ENCODE data around the gene HMG20A. TPM values are rescaled to one million over a fixed set of nuclear protein-coding genes. Genes with fewer than 3 reads are reported as not detected.

The HMG20A gene
- total and polyA plus RNA-seq, 2 of the 13 experiments (the other 11 are each of a cell fraction or from before 2014, with no cell fraction given): 28.0 to 35.2 TPM

DNA sequence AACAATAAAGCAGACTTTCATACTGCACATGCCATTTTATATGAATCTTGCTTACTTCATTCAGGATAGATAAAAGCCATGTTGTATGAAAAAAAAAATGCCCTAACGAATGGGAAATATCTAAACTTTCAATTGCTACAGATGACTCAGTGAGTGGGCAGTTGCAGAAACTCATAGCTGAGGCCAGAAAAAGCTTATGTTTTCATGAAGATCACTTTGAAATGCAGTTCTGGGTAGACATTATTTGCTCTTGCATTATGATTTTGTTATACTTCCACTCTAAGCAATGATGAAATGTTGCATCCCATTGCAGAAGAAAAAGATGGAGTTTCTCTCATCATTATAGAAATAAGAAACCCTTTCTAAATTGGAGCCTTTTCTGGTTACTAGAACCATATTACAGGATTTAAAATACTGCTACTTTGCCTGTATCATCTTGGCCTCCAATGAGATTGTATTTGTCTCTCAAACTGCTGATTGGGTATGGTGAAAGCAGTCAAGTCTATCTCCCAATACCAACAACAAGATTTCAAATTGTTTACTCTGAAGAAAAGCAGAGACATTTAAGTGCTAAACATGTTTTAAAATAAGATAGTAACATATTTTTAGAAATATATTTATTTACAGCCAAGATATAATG, 17.8 kb upstream of the HMG20A start:
- POLR2A ChIA-PET: no interaction called here
- Histone ChIP-seq H3K27ac (ENCODE audit: extremely low read length, insufficient read depth, low read length) (no peak overlapping the region), H3K27me3 (ENCODE audit: control insufficient read depth in 1 of 2, insufficient read depth in 2 of 2, low read length in 2 of 2) (no peaks in the 10 kb centered on the region), H3K4me2 (ENCODE audit: low read depth, low read length) (no peak overlapping the region), H4K20me1 (ENCODE audit: insufficient read depth, low read length) (no peaks in the 10 kb centered on the region; the same call in 1 of the 2 replicates), H3K9me3 (ENCODE audit: low read length) (peaks cover 23% of the 10 kb centered on the region), H3K4me3 (replicated peaks in 1 of 3; ENCODE audit: insufficient read depth in 1 of 3, low read depth in 2 of 3, low read length in 3 of 3) (no peak overlapping the region), H3K4me1 (ENCODE audit: insufficient read depth, low read length) (peaks cover 13% of the 10 kb centered on the region; the same call in 1 of the 2 replicates), H3K36me3 (replicated peaks in 1 of 2; ENCODE audit: control insufficient read depth in 1 of 2, insufficient read depth in 2 of 2, low read length in 2 of 2) (no peaks in the 10 kb centered on the region), H2AFZ (ENCODE audit: low read length) (no peak overlapping the region), H3K9ac (ENCODE audit: insufficient read depth, low read depth, low read length) (no peak overlapping the region), H3K79me2 (ENCODE audit: insufficient read depth, low read length) (peaks cover 49% of the 10 kb centered on the region)
- in situ Hi-C loops (cut with HindIII; ENCODE audit: extremely low pct_ligation_motif_present, low pct_unique_long_range_greater_than_20kb) (no loop called here), intact Hi-C loops (cut with micrococcal nuclease; ENCODE audit: unreplicated experiment) (no loop called here)
- no peak for FAIRE-seq
- DNase-seq (ENCODE audit: low spot score): no peak
- no TSS peak for BruUV-seq (replicated peaks)
- 95% methylated on average over 1 of the region's 1 CpG for WGBS (ENCODE audit: low lambda C conversion rate)
- CTCF ChIA-PET (ENCODE audit: low intra/inter-chr PET ratio, low total read pairs): no interaction called here
- no peak for ATAC-seq
- TF ChIP-seq ZNF660 (CRISPR knock-in tag; IDR thresholded peaks at IDR 0.05; ENCODE audit: borderline replicate concordance, low read depth) (no peak), RNF219 (CRISPR knock-in tag; IDR thresholded peaks at IDR 0.05) (no peak), ZGPAT (CRISPR knock-in tag; IDR thresholded peaks at IDR 0.05) (no peak), SOX5 (CRISPR knock-in tag; IDR thresholded peaks at IDR 0.05; ENCODE audit: borderline replicate concordance) (no peak), GRHL1 (CRISPR knock-in tag; conservative IDR thresholded peaks at IDR 0.05) (no peak), TOE1 (CRISPR knock-in tag; IDR thresholded peaks at IDR 0.05) (no peak), ZNF713 (CRISPR knock-in tag; IDR thresholded peaks at IDR 0.05) (no peak), KDM1A (CRISPR knock-in tag; IDR thresholded peaks at IDR 0.05) (no peak), RFX1 (IDR thresholded peaks at IDR 0.05) (no peak), SMARCC2 (IDR thresholded peaks at IDR 0.05) (no peak), ZBTB37 (CRISPR knock-in tag; IDR thresholded peaks at IDR 0.05) (no peak)
- TF ChIP-seq, protein P1, sequence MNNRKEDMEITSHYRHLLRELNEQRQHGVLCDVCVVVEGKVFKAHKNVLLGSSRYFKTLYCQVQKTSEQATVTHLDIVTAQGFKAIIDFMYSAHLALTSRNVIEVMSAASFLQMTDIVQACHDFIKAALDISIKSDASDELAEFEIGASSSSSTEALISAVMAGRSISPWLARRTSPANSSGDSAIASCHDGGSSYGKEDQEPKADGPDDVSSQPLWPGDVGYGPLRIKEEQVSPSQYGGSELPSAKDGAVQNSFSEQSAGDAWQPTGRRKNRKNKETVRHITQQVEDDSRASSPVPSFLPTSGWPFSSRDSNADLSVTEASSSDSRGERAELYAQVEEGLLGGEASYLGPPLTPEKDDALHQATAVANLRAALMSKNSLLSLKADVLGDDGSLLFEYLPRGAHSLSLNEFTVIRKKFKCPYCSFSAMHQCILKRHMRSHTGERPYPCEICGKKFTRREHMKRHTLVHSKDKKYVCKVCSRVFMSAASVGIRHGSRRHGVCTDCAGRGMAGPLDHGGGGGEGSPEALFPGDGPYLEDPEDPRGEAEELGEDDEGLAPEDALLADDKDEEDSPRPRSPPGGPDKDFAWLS (CRISPR knock-in tag; IDR thresholded peaks at IDR 0.05; ENCODE audit: borderline replicate concordance): no peak

Measured in HepG2 (cell line).